HG03354 (cell line): Measurements from ENCODE around the gene PLA2G6.

Source experiments
- ATAC-seq: cut with Tn5 transposase; IDR thresholded peaks from one replicate; pipeline ENCODE4 v1.9.1; 2021; ENCODE audit warnings: mild to moderate bottlenecking; ENCODE audit not compliant: unreplicated experiment, poor library complexity, severe bottlenecking

The PLA2G6 gene, protein sequence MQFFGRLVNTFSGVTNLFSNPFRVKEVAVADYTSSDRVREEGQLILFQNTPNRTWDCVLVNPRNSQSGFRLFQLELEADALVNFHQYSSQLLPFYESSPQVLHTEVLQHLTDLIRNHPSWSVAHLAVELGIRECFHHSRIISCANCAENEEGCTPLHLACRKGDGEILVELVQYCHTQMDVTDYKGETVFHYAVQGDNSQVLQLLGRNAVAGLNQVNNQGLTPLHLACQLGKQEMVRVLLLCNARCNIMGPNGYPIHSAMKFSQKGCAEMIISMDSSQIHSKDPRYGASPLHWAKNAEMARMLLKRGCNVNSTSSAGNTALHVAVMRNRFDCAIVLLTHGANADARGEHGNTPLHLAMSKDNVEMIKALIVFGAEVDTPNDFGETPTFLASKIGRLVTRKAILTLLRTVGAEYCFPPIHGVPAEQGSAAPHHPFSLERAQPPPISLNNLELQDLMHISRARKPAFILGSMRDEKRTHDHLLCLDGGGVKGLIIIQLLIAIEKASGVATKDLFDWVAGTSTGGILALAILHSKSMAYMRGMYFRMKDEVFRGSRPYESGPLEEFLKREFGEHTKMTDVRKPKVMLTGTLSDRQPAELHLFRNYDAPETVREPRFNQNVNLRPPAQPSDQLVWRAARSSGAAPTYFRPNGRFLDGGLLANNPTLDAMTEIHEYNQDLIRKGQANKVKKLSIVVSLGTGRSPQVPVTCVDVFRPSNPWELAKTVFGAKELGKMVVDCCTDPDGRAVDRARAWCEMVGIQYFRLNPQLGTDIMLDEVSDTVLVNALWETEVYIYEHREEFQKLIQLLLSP

DNA sequence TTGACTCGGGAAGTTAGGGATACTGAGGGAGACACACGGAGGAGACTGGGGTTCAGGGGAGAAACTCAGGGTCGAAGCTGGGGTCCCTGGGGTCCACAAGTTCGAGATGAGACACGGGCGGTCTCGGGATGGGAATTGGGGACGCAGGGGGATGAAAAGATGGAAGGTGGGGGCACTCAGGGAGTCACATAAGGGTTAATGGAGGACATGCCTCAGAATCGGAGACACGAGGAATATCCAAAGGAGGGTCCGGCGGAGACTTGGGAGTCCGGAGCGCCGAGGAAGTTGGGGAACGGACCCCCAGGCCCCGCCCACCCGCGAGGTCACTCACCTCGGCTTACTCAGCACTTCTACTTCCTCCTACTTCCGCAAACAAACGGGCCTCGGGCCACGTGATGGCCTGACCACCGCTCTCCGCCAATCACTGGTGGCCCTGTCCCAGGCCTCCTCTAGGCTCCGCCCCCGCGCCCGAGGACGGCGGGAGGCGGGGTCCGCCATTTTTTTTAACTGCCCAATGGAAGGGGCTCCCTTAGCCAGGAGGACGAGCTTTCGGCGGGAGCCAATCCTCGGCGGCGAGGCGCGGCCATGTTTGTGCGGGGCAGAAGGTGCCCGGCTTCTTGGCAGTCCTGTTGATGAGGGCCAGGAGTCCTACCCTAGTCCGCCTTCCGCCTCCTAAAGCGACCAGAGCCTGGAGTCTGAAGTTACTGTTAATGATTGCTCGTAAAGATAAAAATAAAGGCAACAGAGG lies at the start of gene PLA2G6:
Gene PLA2G6, minus strand, starts transcription at position 378 of the 748 bp plus-strand sequence. CDS start 12,404 bp downstream, outside the sequence.
- peak; percentile 81 for ATAC-seq

DNA sequence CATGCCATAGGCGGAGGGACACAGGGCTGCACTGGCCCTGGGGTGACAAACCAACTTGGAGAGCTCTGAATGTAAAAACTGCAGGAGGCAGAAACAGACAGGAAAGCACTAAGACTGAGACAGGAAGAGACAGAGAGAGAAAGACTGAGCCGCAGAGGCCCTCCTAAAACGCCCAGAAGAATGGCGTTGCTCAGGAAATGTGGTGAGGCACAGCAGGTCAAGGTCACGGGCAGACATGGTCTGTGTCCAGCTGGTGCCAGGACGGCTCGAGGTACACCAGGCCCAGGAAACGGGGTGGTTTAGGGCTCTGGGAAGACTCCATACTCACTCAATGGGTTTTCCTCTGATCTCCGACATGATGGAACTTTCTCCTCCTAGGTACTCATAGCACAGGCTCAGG lies 49.3 kb upstream of the PLA2G6 start:
- ATAC-seq, result no peak

DNA sequence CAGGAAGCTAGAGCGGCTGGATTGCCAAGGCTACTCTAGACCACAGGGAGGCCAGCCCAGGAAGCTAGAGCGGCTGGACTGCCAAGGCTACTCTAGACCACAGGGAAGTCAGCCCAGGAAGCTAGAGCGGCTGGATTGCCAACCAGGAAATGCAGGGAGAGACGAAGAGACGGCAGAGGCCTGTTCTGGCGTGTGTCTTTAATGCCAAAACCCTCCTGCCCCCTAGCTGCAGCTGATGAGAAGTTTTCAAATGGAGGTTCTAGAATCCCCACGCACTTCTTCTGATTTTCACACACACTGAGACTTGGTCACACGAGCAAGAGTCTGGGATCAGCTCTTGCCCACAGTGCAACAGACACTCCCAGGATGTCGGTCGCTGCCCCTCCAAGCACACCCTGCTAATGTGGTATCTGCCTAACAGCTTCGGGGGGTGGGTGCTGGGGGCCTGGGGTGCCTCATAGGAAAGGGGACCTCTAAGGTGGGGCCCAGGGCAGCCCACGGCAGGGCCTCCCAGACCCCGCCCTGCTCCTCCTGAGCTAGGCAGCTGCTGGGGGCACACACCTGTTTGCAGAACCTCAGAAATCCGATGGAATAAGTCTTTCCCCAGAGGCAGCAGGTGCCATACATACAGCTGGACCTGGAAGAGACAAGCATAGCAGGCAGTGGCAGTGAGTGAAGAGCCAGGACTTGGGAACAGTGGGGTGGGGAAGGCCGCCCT lies 48.6 kb upstream of the PLA2G6 start:
- ATAC-seq, result no peak

DNA sequence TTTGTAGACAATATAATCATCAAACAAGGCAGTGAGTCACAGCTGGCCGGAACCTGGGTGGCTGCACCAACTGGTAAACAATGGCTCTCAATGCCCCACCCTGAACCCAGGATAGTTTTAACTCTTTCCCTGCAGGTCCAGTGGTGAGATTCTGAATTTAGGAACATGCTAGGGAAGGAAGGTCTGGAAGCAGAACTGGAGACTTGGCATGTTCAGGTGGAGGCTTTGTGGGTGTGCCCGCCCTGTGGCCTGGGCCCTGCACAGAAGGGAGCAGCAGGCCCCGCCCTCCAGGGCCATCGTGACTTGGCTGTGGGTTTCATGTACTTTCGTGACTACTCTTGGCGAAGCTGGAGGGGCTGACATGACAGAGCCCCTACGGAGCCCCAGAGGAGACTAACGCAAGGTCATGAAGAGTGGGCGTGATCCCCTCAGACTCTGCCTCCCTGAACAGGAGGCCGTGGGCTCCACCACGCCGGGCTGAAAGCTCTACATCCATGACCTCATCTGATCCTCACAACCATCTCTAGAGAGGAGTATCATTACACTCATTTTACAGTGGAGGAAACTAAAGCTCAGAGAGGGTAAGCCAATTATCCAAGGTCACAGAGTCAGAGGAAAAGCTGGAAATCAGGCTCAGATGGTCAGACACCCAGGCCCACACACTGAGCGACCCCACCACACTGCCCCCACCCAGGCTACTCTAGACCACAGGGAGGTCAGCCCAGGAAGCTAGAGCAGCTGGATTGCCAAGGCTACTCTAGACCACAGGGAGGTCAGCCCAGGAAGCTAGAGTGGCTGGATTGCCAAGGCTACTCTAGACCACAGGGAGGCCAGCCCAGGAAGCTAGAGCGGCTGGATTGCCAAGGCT lies 47.5 kb upstream of the PLA2G6 start:
- ATAC-seq, result no peak

DNA sequence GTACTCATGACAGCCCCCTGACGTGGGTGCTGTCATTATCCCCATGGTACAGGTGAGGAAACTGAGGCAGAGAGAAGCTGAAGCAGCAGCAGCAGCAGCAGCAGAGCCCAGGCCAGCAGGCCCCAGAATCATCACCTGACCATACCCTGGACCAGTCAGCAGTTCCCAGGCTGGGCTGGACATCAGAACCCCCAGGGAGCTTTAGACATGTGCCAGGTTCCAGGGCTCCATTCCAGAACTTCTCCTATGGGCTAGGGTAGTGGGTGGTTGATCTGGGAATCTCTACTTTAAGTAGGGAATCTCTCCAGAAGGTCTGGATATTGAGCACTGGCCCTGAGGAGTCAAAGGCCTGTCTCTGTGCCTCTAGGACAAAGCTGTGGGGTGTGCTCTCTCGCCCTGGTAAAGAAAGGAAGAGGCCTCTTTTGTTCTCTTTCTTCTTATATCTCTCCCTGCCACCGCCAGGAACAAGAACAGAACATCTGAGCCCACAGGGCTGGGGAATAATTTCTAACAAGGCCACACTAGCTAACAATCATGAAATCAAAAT lies 46.8 kb upstream of the PLA2G6 start:
- no peak for ATAC-seq

DNA sequence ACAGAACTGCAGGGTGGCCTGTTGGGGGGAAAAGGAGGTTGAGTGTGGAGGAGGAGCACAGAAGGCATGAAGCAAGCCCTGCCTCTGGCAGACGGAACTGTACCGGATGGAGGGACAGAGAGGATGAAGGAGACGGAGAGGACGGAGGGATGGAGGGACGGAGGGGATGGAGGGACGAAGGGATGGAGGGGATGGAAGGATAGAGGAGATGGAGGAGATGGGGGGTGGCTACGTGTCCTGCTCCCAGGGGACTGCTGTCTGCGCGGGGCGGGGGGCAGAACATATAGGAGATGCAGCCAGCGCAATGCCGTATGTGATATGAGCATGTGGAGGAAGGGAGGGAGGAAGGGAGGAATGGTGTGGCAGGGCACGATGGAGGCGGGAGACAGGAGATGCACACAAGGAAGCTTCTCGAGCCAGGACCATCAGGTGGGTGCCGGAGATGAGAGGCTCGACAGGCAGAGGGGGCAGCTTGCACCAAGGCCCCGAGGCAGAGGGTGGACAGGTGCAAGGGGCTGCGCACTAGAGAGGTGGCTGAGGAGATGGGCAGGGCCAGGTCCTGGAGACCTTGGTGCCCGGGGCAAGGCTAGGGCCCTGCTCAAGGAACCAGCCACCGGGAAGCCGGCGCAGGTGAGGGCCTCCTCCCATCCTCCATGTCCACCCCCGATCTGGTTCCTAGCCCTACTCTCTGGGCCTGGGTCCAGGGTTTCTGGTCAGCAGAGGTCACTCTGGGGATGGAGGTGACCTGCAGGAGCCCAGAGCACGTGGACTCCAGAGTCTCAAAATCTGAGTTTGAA lies 45.4 kb upstream of the PLA2G6 start:
- ATAC-seq, result no peak

DNA sequence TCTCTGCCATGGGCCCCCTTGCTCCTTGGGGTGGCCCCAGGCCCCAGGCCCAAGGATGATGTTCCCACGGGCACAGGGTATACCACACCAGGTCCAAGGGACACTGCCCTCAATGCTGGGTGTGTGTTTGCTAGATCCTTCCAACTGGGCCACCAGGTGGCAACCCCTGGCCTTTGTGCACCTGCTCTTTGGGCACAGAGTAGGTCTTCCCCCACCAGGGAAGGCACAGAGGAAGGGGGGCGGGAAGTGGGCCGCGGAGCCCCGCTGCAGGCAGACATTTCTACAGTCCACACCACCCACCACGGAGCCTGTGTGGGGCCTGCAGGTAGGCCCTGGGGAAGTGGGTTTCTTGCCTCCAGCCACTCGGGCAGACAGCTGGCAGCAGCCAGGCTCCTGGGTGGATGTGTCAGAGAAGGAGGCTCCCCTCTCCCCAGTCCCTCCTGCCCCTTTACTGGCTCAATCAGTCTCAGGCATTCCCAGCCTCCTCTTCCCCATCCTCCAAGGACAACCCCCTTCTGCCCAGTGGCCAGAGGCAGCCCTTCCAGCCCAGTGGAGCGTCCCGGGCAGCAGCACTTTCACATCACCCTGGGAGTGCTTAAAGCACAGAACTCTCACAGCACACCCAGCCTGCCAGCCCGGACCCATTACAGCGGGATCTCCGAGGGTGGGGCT lies 41.8 kb upstream of the PLA2G6 start:
- no peak for ATAC-seq

DNA sequence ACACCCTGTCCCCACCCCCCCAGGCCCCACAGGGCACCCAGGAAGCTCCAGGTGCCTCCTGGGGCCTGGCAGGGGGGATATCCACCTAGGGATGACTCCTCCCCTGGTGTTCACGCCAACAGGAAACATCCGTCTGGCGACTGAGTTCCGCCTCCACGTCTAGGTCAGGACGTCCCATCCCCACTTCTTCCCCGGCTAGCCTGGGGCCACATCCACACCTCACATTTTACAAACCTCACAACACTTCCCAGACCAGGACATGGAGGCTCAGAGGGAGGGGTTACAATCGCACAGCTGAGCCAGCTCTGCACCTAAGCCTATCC lies 41.1 kb upstream of the PLA2G6 start:
- no peak for ATAC-seq

DNA sequence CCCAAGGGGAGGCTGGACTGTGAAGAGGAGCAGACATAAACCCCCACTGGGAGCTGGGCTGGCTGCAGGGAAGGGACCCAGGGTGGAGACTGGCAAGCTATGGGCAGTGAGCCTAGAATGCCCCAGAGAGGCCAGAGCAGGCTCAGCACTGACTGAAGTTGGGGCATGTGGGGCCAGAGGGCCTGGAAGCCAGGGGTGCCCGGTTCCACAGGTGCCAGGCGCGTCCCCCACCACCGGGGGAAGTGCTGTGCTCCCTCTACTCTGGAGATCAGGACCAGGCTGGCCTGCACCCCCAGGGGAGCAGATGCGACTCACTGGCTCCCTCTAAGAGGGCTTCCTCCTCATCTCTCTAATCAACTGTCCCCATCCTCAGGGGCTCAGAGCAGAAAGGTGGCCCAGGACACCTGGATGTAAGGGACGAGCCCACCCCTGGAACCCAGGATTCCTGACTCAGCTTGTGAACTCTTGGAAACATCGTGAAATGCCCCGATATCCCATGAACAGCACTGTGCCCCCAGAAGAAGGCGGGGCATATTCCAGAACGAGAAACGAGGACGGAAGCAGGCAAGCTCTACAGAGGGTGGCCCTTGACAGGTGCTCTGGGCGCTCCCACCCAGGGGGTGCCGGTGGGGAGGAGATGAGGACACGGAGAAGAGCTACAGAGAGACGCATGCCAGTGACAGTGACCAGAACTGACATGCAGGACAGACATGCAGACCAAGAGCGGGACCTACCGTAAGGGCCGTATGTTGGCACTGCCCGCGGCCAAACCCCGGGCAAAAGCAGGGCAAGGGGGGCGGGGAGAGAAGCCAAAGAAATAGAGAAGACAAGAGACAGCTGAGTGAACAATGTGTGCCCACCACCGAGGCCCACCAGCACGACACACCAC lies 40.5 kb upstream of the PLA2G6 start:
- no peak for ATAC-seq

DNA sequence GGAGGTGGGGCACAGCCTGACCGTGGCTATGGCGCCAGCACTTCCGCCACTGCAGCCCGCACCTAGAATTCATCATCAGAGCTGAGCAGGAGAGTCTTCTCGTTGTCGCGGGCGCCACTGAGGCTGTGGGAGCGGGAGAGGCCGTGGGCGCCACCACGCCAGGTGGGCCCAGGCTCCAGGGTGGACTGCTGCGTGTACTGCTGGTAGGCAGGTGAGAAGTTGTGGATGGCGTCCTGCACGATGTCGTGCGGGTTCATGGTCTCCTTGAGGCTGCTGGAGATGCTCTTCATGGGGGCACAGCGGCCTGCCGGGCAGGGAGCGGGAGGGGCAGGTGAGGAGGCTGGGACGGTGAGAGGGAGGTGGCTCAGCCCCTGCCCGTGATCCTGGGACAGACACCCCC lies 39.8 kb upstream of the PLA2G6 start:
- ATAC-seq, result no peak

DNA sequence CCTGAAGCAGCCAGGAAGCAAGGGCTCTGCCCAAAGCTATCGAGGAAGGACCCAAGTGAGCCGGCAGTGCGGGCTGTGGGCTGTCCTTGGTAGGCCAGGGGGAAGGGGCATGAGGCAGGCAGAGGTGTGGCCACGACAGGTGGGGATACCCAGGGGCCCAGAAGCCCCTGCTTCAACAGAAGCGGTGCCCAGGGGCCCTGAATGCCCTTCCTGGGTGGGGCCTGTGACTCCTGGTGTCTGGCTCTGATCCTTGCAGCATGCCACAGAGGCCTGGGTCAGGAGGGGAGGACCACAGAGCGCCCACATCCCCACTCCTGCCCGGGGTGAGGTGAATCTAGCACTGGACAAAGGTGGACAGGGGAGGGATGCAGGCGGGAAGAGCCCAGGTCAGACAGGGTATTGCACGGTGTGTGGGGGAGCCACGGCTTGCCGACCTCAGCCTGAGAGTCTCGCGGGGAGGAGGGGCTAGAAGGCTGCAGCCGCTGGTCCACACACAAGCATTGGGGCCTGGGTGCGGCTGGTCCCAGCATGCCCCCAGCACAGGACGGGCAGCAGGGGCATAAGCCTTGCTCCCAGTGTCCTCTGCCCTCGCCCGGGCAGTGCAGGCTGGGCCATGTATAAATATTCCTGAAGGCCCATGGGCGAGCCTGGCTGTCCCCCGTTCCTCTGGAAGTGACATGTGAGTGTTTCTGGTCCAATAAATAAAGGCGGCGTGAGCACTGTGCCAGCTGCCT lies 39.2 kb upstream of the PLA2G6 start:
- no peak for ATAC-seq

DNA sequence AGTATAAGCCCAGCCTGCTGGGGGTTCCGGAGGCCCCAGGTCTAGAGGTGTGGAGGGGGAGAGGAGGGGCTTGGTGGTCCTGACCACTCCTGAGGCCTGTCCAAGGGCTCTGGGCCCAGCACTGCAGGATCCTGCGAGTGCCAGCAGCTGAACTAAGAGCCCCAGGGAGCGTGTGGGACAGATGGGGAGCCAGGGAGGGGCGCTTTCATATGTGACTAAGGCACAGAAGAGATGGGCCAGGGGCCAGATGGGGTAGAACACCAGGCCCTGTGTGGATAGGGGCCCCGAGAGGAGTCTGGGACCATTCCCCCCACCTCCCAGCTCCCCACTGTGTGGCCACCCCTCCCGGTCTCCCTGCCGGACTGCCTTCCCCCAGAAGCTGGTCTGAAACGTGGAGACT lies 38.5 kb upstream of the PLA2G6 start:
- no peak for ATAC-seq

DNA sequence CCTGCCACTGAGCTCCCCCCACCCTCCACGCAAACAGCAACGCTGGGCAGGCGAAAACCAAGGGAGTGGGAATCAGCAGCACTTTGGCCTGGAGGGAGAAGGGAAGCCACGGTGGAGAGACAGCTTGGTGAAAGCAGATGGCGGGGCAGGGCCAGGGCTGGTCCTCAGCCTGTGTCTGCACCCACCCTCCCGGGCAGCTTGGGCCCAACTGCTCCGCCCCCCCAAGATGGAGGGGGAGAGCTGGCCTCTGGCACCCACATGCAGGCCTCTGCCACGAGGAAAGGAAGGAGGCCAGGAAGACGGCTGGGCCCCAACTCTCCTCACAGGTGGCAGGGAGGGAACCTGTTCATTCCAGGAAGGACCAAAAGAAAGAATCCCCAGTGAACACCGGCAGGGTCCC lies 38.0 kb upstream of the PLA2G6 start:
- no peak for ATAC-seq

DNA sequence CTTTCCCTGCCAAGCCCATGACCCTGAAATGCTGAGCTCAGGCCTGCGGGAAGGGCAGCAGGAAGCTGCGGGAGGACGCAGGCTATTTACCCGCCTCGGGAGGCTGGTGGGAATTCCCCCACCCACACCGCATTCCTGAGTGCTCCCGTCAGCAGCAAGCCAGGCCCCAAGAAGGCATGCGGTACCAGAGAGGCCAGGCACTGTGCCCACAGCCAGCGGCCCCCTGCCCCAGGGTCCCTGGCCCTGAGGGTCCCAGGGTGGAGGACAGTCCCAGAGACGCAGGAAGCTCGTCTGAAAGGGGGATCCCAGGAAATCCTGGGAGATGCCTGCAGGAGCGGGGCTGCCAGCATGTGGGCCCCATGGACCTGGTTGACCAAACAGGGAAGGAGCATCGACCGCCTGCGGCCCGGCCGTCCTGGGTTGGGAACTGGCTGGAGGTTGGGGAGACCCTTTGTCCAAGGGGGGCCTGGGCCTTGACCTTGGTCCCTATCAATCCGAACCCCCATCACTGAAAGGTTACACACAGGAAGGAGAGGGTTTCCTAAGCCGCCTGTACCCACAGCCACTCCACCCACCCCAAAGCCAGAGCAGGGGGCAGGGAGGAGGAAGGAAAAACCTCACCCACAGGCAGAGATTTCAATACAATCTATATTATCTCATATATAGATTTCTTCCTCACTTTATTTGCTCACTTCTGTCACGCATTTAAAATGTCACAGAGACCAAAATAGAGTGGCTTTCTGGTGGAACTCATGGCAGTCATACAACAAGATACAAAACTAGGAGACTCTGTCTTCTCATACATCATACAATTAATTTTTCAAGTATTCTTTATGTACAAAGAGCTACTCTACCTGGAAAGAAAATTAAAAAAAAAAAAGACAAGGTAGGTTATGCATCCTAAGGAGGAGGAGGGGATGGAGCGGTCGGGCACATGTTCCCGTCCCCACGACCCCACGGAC lies 37.3 kb upstream of the PLA2G6 start:
- ATAC-seq, result no peak
